IMR-90 (cell line): ENCODE results near the gene BPIFA1. TPM values are rescaled to one million over a fixed set of nuclear protein-coding genes. Genes with fewer than 3 reads are reported as not detected.

Experiments used
- ATAC-seq: fragments of 200-7000 bp; cut with Tn5 transposase; 2 replicates; pipeline ENCODE4 v1.9.1; 2020; ENCODE audit warnings: low read depth, mild to moderate bottlenecking, moderate library complexity
- BruUV-seq: library from RNA; stranded (reverse); fragments of 400-500 nt; replicated peaks from 2 replicates; lab custom pipeline; 2021; lab: Mats Ljungman, UMichigan
- CTCF ChIA-PET: fragments of 300-600 bp; formaldehyde crosslinking; extraction: SDS; loops from one replicate; lab custom pipeline; 2021; ENCODE audit warnings: antibody characterized with exemption; lab: Yijun Ruan, JAX
- POLR2A ChIA-PET: fragments of 300-600 bp; sonication (Branson Sonifier 250); formaldehyde crosslinking; loops from one replicate; lab custom pipeline; 2022; ENCODE audit warnings: antibody characterized with exemption; ENCODE audit not compliant: unreplicated experiment; lab: Charles Lee
- DNase-seq: peaks from one replicate; pipeline ENCODE4 v3.0.0; 2013
- H2AFZ ChIP-seq: replicated peaks from 2 replicates; pipeline ENCODE3; 2013; ENCODE audit warnings: low read length, mild to moderate bottlenecking; ENCODE audit not compliant: poor library complexity
- H2AK5ac ChIP-seq: 2 replicates; pipeline ENCODE4 v1.6.1; 2013; ENCODE audit warnings: low read depth, low read length, inconsistent platforms
- H2AK9ac ChIP-seq: replicated peaks from 2 replicates; pipeline ENCODE3; 2013; ENCODE audit warnings: mild to moderate bottlenecking, low read depth, low read length, moderate library complexity; ENCODE audit not compliant: poor library complexity
- H2BK120ac ChIP-seq: 2 replicates; pipeline ENCODE4 v1.6.1; 2013; ENCODE audit warnings: low read depth, low read length, inconsistent platforms
- H2BK15ac ChIP-seq: 3 replicates; pipeline ENCODE4 v1.6.1; 2013; ENCODE audit warnings: low read depth, low read length, inconsistent platforms
- H2BK20ac ChIP-seq: 2 replicates; pipeline ENCODE4 v1.6.1; 2013; ENCODE audit warnings: low read depth, mild to moderate bottlenecking, inconsistent platforms, low read length, moderate library complexity
- H2BK5ac ChIP-seq: 2 replicates; pipeline ENCODE4 v1.6.1; 2013; ENCODE audit warnings: mild to moderate bottlenecking, low read depth, low read length, inconsistent platforms; ENCODE audit not compliant: poor library complexity, severe bottlenecking
- H3K14ac ChIP-seq: replicated peaks from 2 replicates; pipeline ENCODE4 v1.6.1; 2013; ENCODE audit warnings: low read depth, low read length, inconsistent platforms
- H3K18ac ChIP-seq: 2 replicates; pipeline ENCODE4 v1.6.1; 2013; ENCODE audit warnings: low read depth, low read length, control low read depth
- H3K23ac ChIP-seq: 2 replicates; pipeline ENCODE4 v1.6.1; 2013; ENCODE audit warnings: low read depth, low read length, inconsistent platforms
- H3K27ac ChIP-seq: 2 replicates; pipeline ENCODE4 v1.5.1; 2013; ENCODE audit warnings: mild to moderate bottlenecking, control low read depth, low read length; ENCODE audit not compliant: insufficient read depth
- H3K27me3 ChIP-seq: 2 replicates; pipeline ENCODE4 v1.6.1; 2013; ENCODE audit warnings: low read length; ENCODE audit not compliant: control insufficient read depth, insufficient read depth
- H3K36me3 ChIP-seq: 2 replicates; pipeline ENCODE4 v1.6.1; 2013; ENCODE audit warnings: low read length, mixed read lengths; ENCODE audit not compliant: control insufficient read depth, insufficient read depth
- H3K4ac ChIP-seq: 2 replicates; pipeline ENCODE4 v1.6.1; 2013; ENCODE audit warnings: low read depth, low read length, inconsistent platforms
- H3K4me1 ChIP-seq: 2 replicates; pipeline ENCODE4 v1.6.1; 2013; ENCODE audit warnings: low read length, mixed read lengths; ENCODE audit not compliant: control insufficient read depth, insufficient read depth
- H3K4me2 ChIP-seq: 2 replicates; pipeline ENCODE4 v1.6.1; 2013; ENCODE audit warnings: low read depth, mild to moderate bottlenecking, control low read depth, low read length, moderate library complexity
- H3K4me3 ChIP-seq: 2 replicates; pipeline ENCODE4 v1.5.1; 2013; ENCODE audit warnings: low read depth, mild to moderate bottlenecking, control low read depth, low read length, moderate library complexity; ENCODE audit not compliant: insufficient read depth
- H3K56ac ChIP-seq: 2 replicates; pipeline ENCODE4 v1.6.1; 2013; ENCODE audit warnings: low read length, inconsistent platforms; ENCODE audit not compliant: insufficient read depth; ENCODE audit errors: extremely low read depth
- H3K79me1 ChIP-seq, 2 experiments: 2 replicates each; pipeline ENCODE4 v1.6.1; 2013; ENCODE audit warnings: low read length in 2 of 2, inconsistent platforms in 1 of 2, low read depth in 1 of 2
- H3K9ac ChIP-seq: 2 replicates; pipeline ENCODE4 v1.6.1; 2013; ENCODE audit warnings: low read depth, low read length, control low read depth
- H3K9me1 ChIP-seq: 2 replicates; pipeline ENCODE4 v1.6.1; 2013; ENCODE audit warnings: low read length, inconsistent platforms; ENCODE audit not compliant: insufficient read depth
- H3K9me3 ChIP-seq: 2 replicates; pipeline ENCODE4 v1.6.1; 2013; ENCODE audit warnings: low read length; ENCODE audit not compliant: control insufficient read depth, insufficient read depth
- H4K20me1 ChIP-seq: 2 replicates; pipeline ENCODE4 v1.6.1; 2013; ENCODE audit warnings: low read length, inconsistent platforms; ENCODE audit not compliant: insufficient read depth
- H4K5ac ChIP-seq: 2 replicates; pipeline ENCODE4 v1.6.1; 2013; ENCODE audit warnings: mild to moderate bottlenecking, low read depth, low read length, control low read depth
- H4K8ac ChIP-seq, 2 experiments: 2 replicates each; pipeline ENCODE4 v1.6.1; 2013; ENCODE audit warnings: low read depth in 2 of 2, low read length in 2 of 2, control low read depth in 1 of 2, inconsistent platforms in 1 of 2
- H4K91ac ChIP-seq: 2 replicates; pipeline ENCODE4 v1.6.1; 2013; ENCODE audit warnings: low read depth, low read length, inconsistent platforms; ENCODE audit not compliant: insufficient read depth
- CEBPB ChIP-seq: IDR thresholded peaks from 2 replicates; pipeline ENCODE4 v1.6.1; 2012; ENCODE audit warnings: low read depth, low read length, improper control_type of control experiment
- CHD1 ChIP-seq: IDR thresholded peaks from 2 replicates; pipeline ENCODE4 v1.6.1; 2012; ENCODE audit warnings: low read depth, low read length, improper control_type of control experiment
- ELK1 ChIP-seq: fragments of 150-350 bp; IDR thresholded peaks from 2 replicates; pipeline ENCODE4 v1.6.1; 2016; ENCODE audit warnings: low read depth, mild to moderate bottlenecking, low read length, moderate library complexity, borderline replicate concordance
- FOS ChIP-seq: fragments of 150-350 bp; IDR thresholded peaks from 2 replicates; pipeline ENCODE4 v1.6.1; 2016; ENCODE audit warnings: low read depth, low read length
- MAZ ChIP-seq: IDR thresholded peaks from 2 replicates; pipeline ENCODE4 v1.6.1; 2012; ENCODE audit warnings: low read depth, mild to moderate bottlenecking, low read length, improper control_type of control experiment, moderate library complexity, borderline replicate concordance
- MXI1 ChIP-seq: IDR thresholded peaks from 2 replicates; pipeline ENCODE4 v1.6.1; 2012; ENCODE audit warnings: low read depth, mild to moderate bottlenecking, low read length, moderate library complexity, borderline replicate concordance
- NFE2L2 ChIP-seq: fragments of 150-350 bp; IDR thresholded peaks from 2 replicates; pipeline ENCODE4 v1.6.1; 2016; ENCODE audit warnings: low read depth, mild to moderate bottlenecking, low read length
- RCOR1 ChIP-seq: IDR thresholded peaks from 2 replicates; pipeline ENCODE4 v1.6.1; 2012; ENCODE audit warnings: mild to moderate bottlenecking, low read length, improper control_type of control experiment; ENCODE audit not compliant: insufficient replicate concordance
- RFX5 ChIP-seq: IDR thresholded peaks from 2 replicates; pipeline ENCODE4 v1.8.0; 2012; ENCODE audit warnings: low read depth, mild to moderate bottlenecking, low read length, moderate library complexity
- SMC3 ChIP-seq: fragments of 150-350 bp; IDR thresholded peaks from 2 replicates; pipeline ENCODE4 v1.6.1; 2016; ENCODE audit warnings: low read depth, mild to moderate bottlenecking, antibody characterized with exemption, low read length, moderate library complexity
- USF2 ChIP-seq: fragments of 150-350 bp; IDR thresholded peaks from 2 replicates; pipeline ENCODE4 v1.6.1; 2017; ENCODE audit warnings: mild to moderate bottlenecking, antibody characterized with exemption, low read length, low read depth
- WGBS, 2 experiments: methylation state at CpG; one replicate each; pipeline versions ENCODE4 v1.1.5 to v1.1.7; 2013; ENCODE audit warnings: missing lambda C conversion rate in 2 of 2; ENCODE audit not compliant: insufficient read length in 1 of 2; ENCODE audit errors: extremely low coverage in 2 of 2; 5-methylcytosine and 5-hydroxymethylcytosine counted together
- dilution Hi-C: fragments of 300-500 bp; cut with HindIII; formaldehyde crosslinking; loops from one replicate; pipeline ENCODE4 v1.14.3; 2018; ENCODE audit warnings: low sequenced_read_pairs; ENCODE audit not compliant: unreplicated experiment
- in situ Hi-C: fragments of 300-500 bp; cut with MboI; formaldehyde crosslinking; loops from 3 replicates; pipeline ENCODE4 v1.14.3; 2019; ENCODE audit warnings: low sequenced_read_pairs, inconsistent platforms, mixed read lengths
- intact Hi-C: fragments of 100-400 bp; cut with micrococcal nuclease; formaldehyde crosslinking; loops from 2 replicates; pipeline ENCODE4 v1.10.0; 2022
- polyA plus RNA-seq, 3 experiments: library from polyadenylated mRNA; depleted of rRNA; stranded (reverse); fragments of >200 nt; gene quantifications; 2 replicates each; pipeline ENCODE4 v1.2.3, GENCODE V29; 2012; ENCODE audit warnings: low replicate concordance in 1 of 3
- total RNA-seq: library from RNA; depleted of rRNA; stranded (reverse); fragments of >200 nt; gene quantifications from 2 replicates; pipeline ENCODE4 v1.2.3, GENCODE V29; 2012

Gene BPIFA1
- total and polyA plus RNA-seq, 2 of the 4 experiments (the other 2 are of a cell fraction) = not detected

GRCh38 chr20:33234050-33234449 is 1.7 kb upstream of the BPIFA1 start:
- no peaks in the 10 kb centered on the region for H3K9me3 ChIP-seq
- no TSS peak for BruUV-seq
- no peak overlapping the region for H3K18ac ChIP-seq
- no peak overlapping the region for H3K27ac ChIP-seq
- H3K23ac ChIP-seq = no peak overlapping the region
- dilution Hi-C loops = no loop called here
- H4K91ac ChIP-seq = no peak overlapping the region
- H2BK5ac ChIP-seq = no peak overlapping the region
- no CpG with 5 or more reads among the region's 2 CpGs for WGBS, 2 experiments
- ATAC-seq = no peak
- no peak overlapping the region for H2AK5ac ChIP-seq
- CTCF ChIA-PET = no interaction called here
- H4K20me1 ChIP-seq = no peaks in the 10 kb centered on the region
- no peak overlapping the region for H3K4ac ChIP-seq
- H3K4me3 ChIP-seq = no peak overlapping the region
- H3K27me3 ChIP-seq = peaks cover 6% of the 10 kb centered on the region
- no peaks in the 10 kb centered on the region for H3K79me1 ChIP-seq
- H2AFZ ChIP-seq = no peak overlapping the region
- H4K5ac ChIP-seq = no peak overlapping the region
- no peak overlapping the region for H3K56ac ChIP-seq
- TF ChIP-seq USF2 (no peak), CHD1 (no peak), CEBPB (no peak), RCOR1 (no peak), MXI1 (no peak), RFX5 (no peak), ELK1 (no peak), MAZ (no peak), SMC3 (no peak), NFE2L2 (no peak), FOS (no peak)
- no peak overlapping the region for H2BK120ac ChIP-seq
- H3K9ac ChIP-seq = no peak overlapping the region
- in situ Hi-C loops = no loop called here
- H4K8ac ChIP-seq = no peak overlapping the region
- intact Hi-C loops = no loop called here
- no peaks in the 10 kb centered on the region for H3K9me1 ChIP-seq
- no peak for DNase-seq
- no peaks in the 10 kb centered on the region for H3K4me1 ChIP-seq
- H2AK9ac ChIP-seq = no peak overlapping the region
- H2BK20ac ChIP-seq = no peak overlapping the region
- POLR2A ChIA-PET = no interaction called here
- no peak overlapping the region for H3K4me2 ChIP-seq
- H3K14ac ChIP-seq = no peak overlapping the region
- no peak overlapping the region for H2BK15ac ChIP-seq
- H3K36me3 ChIP-seq = no peaks in the 10 kb centered on the region
